Stimulated activated CD4-positive, alpha-beta T cell treated with anti-CD3 and anti-CD28 coated beads, Interleukin-15, amount 100 ng/mL, for 24 hours (primary cell): ENCODE measurements around the gene FABP3.
A peak's percentile ranks its signal among the peaks of the same experiment; 100 is the strongest.
"Not testable (repeated sequence)": the region's sequence is repeated elsewhere in the genome, so short reads cannot be mapped to it uniquely, and the experiment has no call there.

Experiments
- DNase-seq: peaks from one replicate; pipeline ENCODE4 v3.0.0-alpha.2; 2020

FABP3 gene

DNA sequence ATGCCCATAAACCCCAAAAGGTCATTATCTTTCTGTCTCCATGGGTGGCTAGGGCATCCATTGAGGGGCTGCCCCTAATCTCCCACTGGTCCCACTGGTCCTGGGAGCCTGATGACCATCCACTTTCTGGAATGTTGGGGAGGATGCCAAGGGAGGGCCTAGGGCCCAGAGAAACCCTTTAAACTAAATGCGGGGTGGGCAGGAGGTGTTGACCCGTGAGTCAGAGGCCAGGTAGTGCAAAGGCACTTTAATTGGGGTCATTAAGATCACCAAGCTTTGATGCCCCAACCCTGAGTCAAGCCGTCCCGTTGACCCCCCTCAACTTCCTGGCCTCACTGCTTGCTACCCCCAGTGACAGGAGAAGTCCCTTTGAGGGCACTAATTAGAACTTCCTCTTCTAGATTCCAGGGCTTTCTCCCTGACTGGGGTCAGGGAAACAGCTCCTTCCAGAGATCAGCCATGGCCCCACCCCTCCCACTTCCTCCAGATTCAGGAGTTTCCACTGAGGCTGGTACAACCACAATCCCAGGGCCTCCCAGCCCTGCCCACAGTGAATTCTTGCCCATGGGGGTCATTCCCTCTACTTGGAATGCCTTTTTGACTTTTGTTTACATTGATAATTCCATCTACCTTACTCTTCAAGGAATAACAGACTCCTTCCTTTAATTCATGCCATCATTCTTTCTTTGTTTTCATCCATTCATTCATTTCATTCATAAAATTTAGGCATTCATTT is 24.7 kb upstream of the FABP3 start:
- no peak for DNase-seq

DNA sequence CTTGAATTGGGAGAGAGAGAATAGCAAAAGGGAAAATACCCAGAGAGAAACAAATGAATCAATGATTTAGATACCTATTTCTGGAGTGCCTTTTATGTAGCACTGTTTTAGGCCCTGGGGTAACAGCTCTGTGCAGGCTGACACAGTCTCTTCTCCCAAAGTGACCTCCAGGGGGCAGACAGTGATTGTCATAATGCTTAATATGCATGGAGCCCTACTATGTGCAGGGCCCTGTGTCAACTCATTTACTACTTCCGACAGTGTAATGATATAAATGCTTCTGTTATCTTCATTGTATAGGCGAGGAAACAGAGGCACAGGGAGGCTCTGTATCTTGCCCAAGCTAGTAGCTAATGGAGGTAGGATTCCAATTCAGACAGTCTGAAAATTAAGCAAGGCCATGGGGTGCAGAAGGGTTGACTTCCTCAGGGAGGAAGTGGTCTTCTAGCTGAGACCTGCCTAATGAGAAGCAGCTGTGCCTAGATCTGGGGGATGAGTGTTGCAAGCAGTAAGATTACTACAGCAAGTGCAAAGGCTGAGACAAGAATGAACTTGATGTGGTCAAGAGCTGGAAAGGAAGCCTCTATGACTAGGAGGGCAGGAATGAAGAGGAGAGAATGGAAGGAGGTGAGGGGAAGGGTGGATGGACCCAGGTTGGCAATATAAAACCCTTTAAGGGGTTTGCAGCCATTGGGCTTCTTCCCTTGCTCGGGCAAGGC is 23.9 kb upstream of the FABP3 start:
- peak; percentile 15 for DNase-seq

GRCh38 chr1:31394584-31395193 is 21.8 kb upstream of the FABP3 start:
- peak; percentile 90 for DNase-seq

DNA sequence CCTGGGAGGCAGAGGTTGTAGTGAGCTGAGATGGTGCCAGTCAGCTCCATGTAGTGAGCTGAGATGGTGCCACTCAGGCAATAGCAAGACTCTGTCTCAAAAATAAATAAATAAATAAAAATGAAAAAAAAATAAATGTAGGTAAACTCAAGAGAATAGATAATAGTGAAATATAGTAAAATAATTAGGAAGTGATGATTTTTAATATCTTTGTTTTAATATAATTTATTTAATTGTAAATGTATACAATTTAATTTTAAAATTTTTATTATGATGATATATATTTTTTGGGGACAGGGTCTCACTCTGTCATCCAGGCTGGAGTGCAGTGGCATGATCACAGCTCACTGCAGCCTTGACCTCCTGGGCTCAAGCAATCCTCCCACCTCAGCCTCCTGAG is 20.6 kb upstream of the FABP3 start:
- DNase-seq: no peak

DNA sequence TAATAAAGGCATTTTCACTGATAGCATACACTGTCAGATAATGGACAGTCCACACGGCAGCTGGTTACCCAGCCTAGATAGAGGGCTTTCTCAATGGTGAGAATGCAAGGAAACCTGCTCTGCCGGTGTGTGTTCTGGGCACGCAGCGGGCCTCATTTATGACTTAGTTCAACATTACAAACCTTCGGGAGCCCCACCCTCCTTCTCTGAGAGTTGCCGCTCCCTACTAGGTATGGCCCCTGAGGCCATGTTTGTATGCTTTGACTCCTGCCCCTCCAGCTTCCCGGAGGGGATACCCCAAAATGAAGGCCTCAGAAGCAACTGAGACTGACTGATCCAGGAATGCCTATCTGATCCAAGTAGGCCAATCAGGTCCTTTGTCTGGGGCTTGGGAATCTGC is 17.2 kb upstream of the FABP3 start:
- DNase-seq: no peak

DNA sequence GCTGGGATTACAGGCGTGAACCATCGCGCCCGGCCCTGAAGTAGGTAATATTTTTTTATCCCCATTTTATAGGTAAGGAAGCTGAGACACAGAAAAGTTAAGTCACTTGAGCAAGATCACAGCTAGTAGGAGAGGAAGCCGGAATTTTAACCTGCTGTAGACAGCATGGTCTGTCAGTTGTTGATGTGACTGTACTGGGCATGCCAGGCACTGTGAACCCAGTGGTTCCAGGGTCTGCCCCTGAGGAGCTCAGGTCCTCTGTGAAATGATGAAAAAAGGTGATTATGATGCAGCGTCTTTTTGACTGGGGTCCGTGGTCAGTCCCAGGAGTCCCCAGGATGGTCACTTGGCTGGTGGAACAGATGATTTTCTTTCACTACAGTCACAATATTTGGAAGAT is 16.7 kb upstream of the FABP3 start:
- no peak for DNase-seq

DNA sequence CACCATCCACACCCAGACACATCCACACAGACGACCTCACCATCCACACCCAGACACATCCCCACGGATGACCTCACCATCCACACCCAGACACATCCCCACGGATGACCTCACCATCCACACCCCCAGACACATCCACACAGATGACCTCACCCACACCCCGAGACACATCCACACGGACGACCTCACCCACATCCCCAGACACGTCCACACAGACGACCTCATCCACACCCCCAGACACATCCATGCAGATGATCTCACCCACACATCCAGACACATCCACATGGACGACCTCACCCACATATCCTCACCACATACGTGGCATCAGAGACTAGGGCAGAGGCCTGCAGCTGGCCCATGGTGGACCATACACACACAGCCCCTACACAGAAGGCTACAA is 14.7 kb upstream of the FABP3 start:
- DNase-seq: no peak

- not testable (repeated sequence) for DNase-seq
These were observed 13.8 kb upstream of the FABP3 start for GRCh38 chr1:31386576-31387243.

DNA sequence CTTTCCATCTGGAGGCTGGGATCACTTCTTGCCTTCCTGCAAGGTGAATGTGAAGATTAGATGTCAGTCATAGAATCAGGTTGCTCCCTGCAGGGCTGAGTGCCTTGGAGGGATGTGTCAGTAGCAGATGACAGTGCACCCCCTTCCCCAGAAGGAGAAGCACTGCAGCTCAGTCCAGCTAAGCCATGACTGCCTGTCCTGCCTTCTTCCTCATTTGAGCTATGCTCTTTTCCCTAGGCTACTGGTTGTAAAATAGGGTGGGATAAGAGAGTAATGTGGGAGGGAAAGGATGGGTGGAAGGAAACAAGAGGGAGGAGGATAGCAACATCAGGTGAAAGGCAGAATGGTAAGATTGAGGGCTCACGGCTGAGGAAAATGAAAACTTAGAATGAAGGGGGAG is 11.1 kb upstream of the FABP3 start:
- no peak for DNase-seq

GRCh38 chr1:31382379-31382989 is 9.6 kb upstream of the FABP3 start:
- no peak for DNase-seq

GRCh38 chr1:31381394-31382294 is 8.8 kb upstream of the FABP3 start:
- DNase-seq: no peak

GRCh38 chr1:31380181-31380580 is 7.3 kb upstream of the FABP3 start:
- DNase-seq: no peak

DNA sequence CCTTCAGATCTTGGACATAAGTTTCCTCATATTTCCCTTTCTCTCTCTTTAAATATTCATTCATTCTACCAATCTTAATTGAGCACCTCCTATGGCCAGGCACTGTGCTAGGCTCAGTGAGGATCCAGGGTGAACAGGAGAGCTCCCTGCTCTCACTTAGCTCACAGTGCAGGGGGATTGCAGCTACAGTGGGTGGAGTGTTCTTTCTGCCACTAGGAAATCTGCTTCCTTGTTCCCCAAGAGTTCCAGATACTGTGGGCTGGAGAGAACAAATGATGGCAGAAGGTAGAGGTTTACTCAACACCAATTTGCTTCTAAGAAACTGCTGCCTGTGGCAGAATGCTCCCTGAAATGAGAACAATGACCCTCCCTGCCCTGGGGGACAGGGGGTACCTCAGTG is 5.1 kb upstream of the FABP3 start:
- DNase-seq: no peak

- DNase-seq: no peak
These were observed 4.5 kb upstream of the FABP3 start for GRCh38 chr1:31377364-31377863.

DNA sequence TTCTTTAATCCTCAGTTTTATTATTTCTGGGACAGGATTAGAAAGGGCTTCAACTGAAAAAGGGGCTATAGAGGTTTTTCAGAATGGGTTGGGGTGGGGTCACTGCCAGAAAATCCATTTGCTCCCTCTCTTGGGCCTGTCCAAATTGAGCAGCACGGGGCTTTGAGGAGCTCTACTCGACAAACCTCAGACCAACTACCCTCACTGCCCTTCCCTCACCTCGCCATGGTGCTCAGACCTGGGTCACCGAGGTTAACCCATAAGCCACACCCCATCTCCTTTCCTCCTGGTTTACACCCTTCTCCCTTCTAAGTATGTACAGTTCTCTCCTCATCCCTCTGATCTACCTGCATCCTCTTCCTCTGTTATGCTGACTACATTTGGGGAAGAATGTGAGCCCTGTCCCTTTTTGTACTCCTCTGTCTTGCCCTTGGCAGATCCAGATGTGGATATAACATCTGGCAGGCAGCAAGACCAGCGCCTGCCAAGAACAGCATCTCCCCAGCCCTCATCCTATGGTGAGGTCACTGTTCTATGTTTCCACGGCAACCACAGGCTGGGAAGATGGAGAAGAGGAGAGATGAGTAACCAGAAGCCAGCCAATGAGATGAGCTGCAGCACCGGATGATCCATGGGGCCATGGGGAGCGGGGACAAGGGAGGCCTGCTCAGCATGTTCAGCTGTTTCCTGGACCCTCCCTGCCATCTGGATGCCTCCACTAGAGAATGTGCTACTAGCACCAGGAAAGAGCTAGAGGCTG is 3.7 kb upstream of the FABP3 start:
- DNase-seq: no peak

GRCh38 chr1:31374511-31375196 is 1.8 kb upstream of the FABP3 start:
- DNase-seq: no peak

GRCh38 chr1:31373897-31374486 is 1.1 kb upstream of the FABP3 start:
- no peak for DNase-seq

- no peak for DNase-seq
These were observed 173 bp downstream of the FABP3 start for GRCh38 chr1:31372751-31373055.

GRCh38 chr1:31372051-31372450 is 825 bp downstream of the FABP3 start:
- no peak for DNase-seq
